HG03460 (cell line): ENCODE results near the gene DAAM2.

Experiments used
- ATAC-seq: cut with Tn5 transposase; IDR thresholded peaks from one replicate; pipeline ENCODE4 v1.9.1; 2021; ENCODE audit not compliant: unreplicated experiment

Gene DAAM2

DNA sequence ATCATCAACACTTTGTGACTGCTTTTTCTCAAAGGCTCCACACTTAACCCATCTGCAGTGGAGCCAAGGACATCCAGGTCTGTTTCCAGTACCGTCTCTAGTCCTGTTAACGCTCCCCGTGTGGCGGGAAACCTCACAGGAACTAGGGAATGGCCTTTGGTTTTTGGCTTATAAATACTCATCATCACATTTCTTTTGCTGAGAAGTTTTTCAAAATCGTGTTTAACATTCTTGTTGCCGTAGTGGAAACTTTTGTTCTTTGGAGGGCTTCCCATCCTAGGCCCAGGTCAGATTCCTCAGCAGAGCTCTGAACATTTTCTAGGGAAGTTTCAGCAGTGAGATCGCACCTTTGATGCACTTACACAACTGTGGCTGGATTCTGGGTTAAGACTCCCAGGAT, 24.6 kb downstream of the DAAM2 start:
- ATAC-seq = no peak

- no peak for ATAC-seq
Measured at GRCh38 chr6:39818695-39819094, 26.5 kb downstream of the DAAM2 start.

- ATAC-seq = no peak
Measured at GRCh38 chr6:39819228-39819627, 27.1 kb downstream of the DAAM2 start.

- ATAC-seq = no peak
Measured at GRCh38 chr6:39819676-39820075, 27.5 kb downstream of the DAAM2 start.

DNA sequence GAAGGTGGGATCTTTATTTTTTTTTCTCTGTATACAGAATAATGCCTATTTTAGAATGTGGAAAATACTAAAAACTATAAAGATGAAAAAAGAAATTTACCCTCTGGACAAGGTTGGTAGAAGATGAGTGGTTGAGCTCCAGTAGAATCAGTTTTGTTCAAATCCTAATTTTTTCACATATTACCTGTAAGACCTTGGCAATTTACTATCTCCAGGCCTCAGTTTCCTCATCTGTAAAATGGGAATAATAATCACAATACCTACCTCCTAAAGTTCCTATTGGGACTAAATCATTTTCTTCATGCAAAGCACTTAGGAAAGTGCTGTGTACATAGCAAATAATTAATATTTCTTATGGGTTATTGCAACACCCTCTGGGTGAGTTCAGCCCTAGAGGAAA, 28.4 kb downstream of the DAAM2 start:
- no peak for ATAC-seq

DNA sequence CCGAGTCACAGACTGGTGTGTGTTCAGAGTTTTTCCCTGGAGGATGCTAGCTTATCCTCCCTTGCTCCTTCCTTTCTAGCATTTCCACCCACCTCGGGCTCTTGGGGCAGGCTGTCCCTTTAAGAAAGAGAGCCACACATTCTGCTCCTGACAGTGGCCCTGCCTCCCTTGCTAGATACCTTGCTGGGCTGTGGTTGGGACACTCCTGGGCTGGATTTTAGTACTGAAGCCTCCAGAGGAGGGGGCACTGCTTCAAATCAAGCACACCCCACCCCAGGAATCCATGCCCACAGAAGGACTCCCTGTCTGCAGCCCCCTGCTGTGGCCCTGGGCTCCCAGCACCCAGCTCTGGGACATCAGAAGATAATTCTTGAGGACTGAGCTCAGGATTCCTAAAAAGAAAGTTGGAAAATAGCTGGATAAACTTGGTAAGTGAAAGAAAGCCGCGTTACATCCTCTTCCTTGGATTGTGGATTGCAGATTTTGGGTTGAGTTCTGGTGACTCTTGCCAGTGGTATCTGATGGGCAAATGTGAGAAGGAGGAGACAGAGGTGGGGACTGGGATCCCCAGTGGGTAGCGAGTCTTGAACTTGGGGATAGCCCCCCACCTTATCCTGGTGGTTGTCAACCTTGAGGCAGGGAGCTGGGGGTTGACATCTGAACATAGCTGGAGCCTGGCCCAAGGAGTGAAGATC, 29.0 kb downstream of the DAAM2 start:
- ATAC-seq = no peak

GRCh38 chr6:39821742-39822532, 29.8 kb downstream of the DAAM2 start:
- no peak for ATAC-seq

DNA sequence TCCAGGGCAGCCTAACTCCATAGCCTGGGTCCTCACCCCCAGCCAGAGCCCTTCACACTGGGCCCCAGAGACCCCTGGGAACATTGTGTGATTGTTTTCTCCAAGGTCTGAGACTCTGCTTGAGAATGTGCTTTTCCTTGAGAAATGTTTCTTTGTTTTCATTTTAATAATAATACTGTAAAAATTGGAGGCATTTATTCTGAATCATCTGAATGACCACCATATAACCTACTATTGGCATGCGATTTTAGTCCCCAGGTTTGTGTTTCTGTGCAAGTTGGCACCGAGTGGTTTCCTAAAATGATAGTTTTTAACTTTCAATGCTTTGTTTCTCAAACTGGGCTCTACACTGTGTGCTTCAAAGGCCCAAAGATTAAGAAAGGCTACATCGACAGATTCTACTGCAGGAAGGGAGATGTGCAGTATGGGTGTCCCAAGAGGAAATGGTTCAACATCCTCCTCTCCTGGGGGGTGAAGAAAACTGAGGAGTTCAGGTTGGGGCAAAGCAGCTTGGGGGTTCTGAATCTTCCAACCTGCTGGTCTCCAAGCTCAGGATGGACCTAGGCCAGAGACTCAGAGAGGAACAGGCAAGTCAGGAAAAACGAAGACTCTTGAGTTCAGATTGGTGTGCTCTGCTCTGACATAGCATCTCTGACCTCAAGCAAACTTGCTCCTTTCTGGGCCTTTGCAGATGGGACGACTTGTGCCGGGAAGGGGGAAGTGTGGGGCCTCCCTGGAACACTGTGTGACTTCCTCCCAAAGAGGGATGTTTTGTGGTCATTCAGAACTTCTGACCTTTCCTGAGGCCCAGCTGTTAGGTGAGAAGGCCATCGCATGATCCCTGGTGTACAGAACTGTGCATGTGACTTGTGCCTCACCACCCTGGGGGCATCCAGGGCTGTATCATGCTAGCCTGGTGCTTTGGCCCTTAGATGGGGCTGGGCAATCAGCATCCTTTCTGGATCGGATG, 31.0 kb downstream of the DAAM2 start:
- ATAC-seq = no peak

DNA sequence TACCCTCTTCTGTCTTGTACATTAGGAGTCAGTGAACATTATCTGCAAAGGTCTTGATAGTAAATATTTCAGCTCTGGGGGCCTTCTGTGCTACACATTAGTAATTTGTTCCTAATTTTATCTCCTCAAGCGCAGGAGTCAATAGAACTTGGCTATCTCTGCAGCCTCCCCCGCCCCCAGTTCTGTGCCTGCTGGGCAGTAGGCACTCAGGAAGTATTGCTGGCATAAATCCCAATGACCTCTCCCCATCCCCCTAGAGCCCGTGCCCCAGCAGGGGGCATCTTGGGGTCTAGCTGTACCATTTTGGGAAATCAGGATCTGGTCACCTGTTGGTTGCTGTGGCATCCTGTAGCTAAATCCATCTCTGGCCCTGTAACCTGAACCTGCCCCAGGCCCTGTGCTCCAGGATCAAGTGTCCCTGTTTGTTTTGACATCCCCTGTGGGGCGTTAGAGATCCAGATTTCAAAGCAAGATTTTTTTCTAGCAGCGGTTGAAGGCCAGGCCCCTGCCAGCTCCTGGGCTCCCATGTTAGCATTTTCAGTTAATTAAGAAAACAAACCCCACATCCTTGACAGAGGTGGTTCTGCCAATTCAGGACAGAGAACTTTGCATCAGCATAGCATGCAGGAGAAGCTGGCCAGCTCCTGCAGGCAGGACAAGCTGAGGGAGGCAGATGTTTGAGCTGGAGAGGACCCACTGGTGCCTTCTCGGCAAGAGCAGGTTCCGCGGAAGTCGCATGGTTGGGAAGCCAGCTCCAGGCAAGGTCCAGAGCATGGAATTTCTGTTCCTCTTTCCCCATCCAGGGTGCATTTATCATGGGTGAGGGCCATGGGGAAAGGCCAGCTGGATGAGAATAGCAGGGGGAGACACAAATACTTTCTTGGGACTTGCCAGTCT, 32.1 kb downstream of the DAAM2 start:
- no peak for ATAC-seq

DNA sequence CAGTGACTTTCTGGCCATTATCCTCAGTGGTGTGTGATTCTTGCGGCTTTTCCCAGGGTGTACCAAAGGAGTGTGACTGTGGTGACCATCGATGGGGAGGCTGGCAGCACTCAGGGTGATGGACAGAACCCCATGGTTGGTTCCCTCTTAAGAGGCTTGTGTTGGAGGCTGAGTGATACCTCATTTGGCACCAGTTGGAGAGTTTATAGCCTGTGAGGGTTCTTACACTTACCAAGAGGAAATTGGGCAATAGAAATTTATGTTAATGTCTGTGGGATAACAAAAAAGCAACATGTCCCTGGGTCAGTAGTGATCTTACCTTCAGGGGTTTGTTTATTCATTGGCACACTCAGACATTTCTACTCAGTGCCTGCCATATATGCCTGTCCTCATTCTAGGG, 37.2 kb downstream of the DAAM2 start:
- ATAC-seq = no peak

GRCh38 chr6:39830444-39830843, 38.3 kb downstream of the DAAM2 start:
- no peak for ATAC-seq

DNA sequence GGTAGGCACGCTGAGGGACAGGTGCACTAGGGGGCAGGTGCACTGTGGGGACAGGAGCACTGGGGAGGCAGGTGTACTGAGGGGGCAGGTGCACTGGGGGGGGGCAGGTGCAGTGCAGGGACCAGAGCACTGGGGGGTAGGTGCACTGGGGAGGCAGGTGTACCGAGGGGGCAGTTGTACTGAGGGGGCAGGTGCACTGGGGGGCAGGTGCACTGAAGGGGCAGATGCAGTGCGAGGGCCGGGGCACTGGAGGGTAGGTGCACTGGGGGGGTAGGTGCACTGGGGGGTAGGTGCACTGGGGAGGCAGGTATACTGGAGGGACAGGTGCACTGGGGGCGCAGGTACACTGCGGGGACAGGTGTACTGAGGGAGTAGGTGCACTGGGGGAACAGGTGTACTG, 39.5 kb downstream of the DAAM2 start:
- no peak for ATAC-seq

- no peak for ATAC-seq
Measured at GRCh38 chr6:39834278-39834677, 42.1 kb downstream of the DAAM2 start.

DNA sequence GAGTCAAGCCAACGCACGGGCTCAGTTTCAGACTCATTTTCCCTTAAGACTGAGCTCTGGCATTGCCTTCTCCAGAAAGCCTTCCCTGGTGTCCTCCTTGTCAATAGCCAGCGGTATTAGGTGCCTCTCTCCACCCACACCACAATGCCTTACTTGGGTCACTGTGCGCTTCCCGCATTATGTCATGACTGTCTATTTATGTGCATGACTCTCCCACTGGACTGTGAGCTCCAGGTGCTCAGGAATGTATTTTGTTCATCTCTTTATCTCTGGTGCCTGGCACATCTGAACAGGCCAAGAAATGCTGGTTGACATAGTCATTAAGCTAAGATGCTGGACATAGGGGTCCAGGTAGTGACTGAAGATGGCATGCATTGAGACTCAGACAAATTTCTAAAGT, 42.7 kb downstream of the DAAM2 start:
- ATAC-seq = no peak

- ATAC-seq = no peak
Measured at GRCh38 chr6:39835821-39836295, 43.7 kb downstream of the DAAM2 start.

DNA sequence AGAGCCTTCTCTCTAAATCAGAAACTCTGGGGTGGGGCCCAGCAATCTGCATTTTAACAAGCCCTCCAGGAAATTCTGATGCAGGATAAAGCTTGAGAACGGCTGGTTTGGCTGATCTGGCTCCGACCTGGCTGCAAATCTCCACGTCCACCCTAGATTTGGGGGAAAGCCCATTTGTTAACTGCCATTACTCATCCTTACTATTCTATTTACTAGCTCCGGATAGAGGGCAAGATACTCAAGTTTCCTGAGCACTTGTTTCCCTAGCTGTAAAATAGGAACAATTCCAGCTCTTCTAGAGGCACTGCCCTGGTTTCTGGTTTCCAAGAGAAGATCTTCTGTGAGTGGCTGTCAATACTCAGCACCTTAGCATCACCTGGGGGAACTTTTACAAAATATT, 44.4 kb downstream of the DAAM2 start:
- no peak for ATAC-seq

GRCh38 chr6:39839445-39839844, 47.3 kb downstream of the DAAM2 start:
- no peak for ATAC-seq

- no peak for ATAC-seq
Measured at GRCh38 chr6:39840781-39841180, 48.6 kb downstream of the DAAM2 start.

- ATAC-seq = no peak
Measured at GRCh38 chr6:39841291-39841690, 49.1 kb downstream of the DAAM2 start.

DNA sequence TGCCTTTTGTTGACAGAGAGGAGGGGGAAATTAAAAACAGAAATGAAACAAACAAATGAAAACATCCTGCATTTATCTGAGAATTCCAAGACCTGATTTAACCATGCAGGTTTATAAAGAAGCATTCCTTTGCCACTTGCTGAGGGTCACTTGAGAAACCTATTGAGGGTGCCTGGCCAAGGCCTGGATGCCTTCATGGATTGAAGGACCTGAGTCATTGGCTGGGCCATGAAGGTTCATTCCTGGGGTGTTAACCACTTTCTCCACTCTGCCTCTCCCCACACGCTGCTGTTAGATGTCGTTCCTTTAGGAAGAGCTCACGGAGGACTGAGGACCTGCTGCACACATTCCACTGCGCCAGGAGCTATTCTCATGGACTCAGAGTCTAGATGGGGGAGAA, 49.7 kb downstream of the DAAM2 start:
- no peak for ATAC-seq
